ENCODE measurements around the gene GAS6. TPM values are rescaled to one million over a fixed set of nuclear protein-coding genes. Genes with fewer than 3 reads are reported as not detected.
"Not testable (repeated sequence)": the region's sequence is repeated elsewhere in the genome, so short reads cannot be mapped to it uniquely, and the experiment has no call there.

Gene GAS6
- total RNA-seq, 2 donors from 2014 or later, result 2.2 to 3.8 TPM

GRCh38 chr13:113839536-113840204 lies 24.2 kb downstream of the GAS6 start:
- Mint-ChIP-seq H3K4me3 (no peak overlapping the region), H3K27me3 (no peaks in the 10 kb centered on the region), H3K27ac (no peak overlapping the region), H3K36me3 (ENCODE audit: low read depth) (peaks cover 2% of the 10 kb centered on the region), H3K4me1 (no peaks in the 10 kb centered on the region)
- H3K9me3 ChIP-seq (ENCODE audit: control insufficient read depth, low read length, poor library complexity, severe bottlenecking), result no peaks in the 10 kb centered on the region
- no peak for DNase-seq
- ATAC-seq, result no peak

DNA sequence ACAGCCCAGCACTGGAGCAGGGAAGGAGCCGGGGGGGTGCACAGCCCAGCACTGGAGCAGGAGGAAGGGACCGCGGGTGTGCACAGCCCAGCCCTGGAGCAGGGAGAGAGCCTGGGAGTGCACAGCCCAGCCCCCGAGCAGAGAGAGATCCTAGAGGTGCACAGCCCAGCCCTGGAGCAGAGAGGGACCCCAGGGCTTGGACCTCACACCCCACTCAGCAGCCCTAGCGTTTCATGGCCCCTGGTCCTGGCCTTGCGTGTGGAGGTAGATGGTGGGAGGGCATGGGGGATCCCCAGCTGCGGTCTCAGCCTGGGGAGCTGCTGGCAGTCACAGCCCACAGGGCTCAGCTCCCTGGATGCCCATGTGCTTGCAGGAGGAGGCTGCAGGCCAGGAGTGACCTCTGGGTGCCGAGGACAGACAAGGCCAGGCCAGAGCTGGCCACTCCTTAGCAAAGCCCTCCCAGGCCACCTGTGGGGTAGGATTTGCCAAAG lies 25.1 kb downstream of the GAS6 start:
- H3K27me3 Mint-ChIP-seq, result no peaks in the 10 kb centered on the region
- ATAC-seq, result no peak
- no peaks in the 10 kb centered on the region for H3K4me1 Mint-ChIP-seq
- H3K36me3 Mint-ChIP-seq (ENCODE audit: low read depth), result no peaks in the 10 kb centered on the region
- no peaks in the 10 kb centered on the region for H3K9me3 ChIP-seq (ENCODE audit: control insufficient read depth, low read length, poor library complexity, severe bottlenecking)
- H3K27ac Mint-ChIP-seq, result no peak overlapping the region
- H3K4me3 Mint-ChIP-seq, result no peak overlapping the region
- DNase-seq, result no peak

GRCh38 chr13:113837560-113838355 lies 26.1 kb downstream of the GAS6 start:
- Mint-ChIP-seq H3K36me3 (ENCODE audit: low read depth) (no peaks in the 10 kb centered on the region), H3K27me3 (no peaks in the 10 kb centered on the region), H3K4me1 (no peaks in the 10 kb centered on the region), H3K4me3 (no peak overlapping the region), H3K27ac (no peak overlapping the region)
- no peaks in the 10 kb centered on the region for H3K9me3 ChIP-seq (ENCODE audit: control insufficient read depth, low read length, poor library complexity, severe bottlenecking)
- ATAC-seq (no peak), DNase-seq (no peak)

GRCh38 chr13:113836768-113837559 lies 26.9 kb downstream of the GAS6 start:
- H3K4me3 Mint-ChIP-seq, result no peak overlapping the region
- no peaks in the 10 kb centered on the region for H3K9me3 ChIP-seq (ENCODE audit: control insufficient read depth, low read length, poor library complexity, severe bottlenecking)
- no peaks in the 10 kb centered on the region for H3K36me3 Mint-ChIP-seq (ENCODE audit: low read depth)
- no peaks in the 10 kb centered on the region for H3K4me1 Mint-ChIP-seq
- ATAC-seq, result no peak
- no peaks in the 10 kb centered on the region for H3K27me3 Mint-ChIP-seq
- DNase-seq, result no peak
- no peak overlapping the region for H3K27ac Mint-ChIP-seq

DNA sequence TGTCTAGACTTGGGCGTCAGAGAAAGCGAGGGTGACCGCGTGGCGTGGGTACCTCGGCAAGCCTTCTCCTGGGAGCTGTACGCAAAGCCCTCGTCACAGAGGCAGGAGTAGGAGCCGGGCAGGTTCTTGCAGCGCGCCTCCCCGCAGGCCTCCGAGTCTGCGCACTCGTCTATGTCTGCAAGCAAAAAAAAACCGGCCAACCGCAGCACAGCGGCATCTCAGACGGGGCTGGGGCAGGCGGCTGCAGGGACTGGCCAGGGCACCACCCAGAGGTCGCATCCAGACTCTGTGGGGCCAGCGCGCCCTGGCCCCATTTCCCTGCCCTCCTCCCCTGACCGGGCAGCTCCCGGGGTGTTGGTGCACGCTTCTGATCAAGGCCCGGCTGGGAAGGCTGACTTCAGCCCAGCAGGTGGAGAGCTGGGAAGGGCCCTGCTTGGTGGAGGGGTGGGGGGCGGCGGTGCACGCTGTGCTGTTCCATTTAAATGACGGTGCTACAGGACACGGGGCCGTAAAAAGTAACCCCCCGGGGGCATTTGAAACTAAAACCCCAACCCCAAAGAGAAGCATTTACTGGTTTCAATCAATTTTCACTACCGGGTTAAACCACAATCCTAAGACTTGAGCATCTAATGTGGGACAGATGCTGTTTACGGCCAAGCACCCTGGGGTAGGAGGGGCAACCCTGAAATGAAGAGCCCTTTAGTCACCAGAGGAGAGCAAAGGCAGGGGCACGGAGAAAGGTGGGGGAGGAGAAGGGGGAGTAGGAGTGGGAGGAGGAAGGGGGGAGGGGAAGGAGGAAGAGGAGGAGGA lies 28.2 kb downstream of the GAS6 start:
- H3K4me1 Mint-ChIP-seq, result no peaks in the 10 kb centered on the region
- no peaks in the 10 kb centered on the region for H3K36me3 Mint-ChIP-seq (ENCODE audit: low read depth)
- H3K4me3 Mint-ChIP-seq, result no peak overlapping the region
- no peak overlapping the region for H3K27ac Mint-ChIP-seq
- no peak for DNase-seq
- H3K27me3 Mint-ChIP-seq, result no peaks in the 10 kb centered on the region
- no peak for ATAC-seq
- H3K9me3 ChIP-seq (ENCODE audit: control insufficient read depth, low read length, poor library complexity, severe bottlenecking), result no peaks in the 10 kb centered on the region

- no peaks in the 10 kb centered on the region for H3K36me3 Mint-ChIP-seq (ENCODE audit: low read depth)
Measured at GRCh38 chr13:113834496-113835200, 29.2 kb downstream of the GAS6 start.

DNA sequence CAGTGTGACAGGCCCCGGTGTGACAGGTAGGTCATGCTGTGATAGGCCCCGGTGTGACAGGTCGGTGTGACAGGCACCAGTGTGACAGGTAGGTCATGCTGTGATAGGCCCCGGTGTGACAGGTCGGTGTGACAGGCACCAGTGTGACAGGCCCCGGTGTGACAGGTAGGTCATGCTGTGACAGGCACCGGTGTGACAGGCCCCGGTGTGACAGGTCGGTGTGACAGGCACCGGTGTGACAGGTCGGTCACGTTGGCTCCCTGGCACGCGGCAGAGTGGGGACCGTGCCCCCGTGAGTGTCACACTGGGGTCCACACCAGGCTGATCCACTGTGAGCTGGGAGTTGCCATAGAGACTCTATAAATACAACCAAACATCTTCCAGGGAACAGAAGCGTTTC lies 29.9 kb downstream of the GAS6 start:
- H3K9me3 ChIP-seq (ENCODE audit: control insufficient read depth, low read length, poor library complexity, severe bottlenecking); H3K27ac Mint-ChIP-seq; ATAC-seq; H3K4me1 Mint-ChIP-seq; DNase-seq; H3K36me3 Mint-ChIP-seq (ENCODE audit: low read depth); H3K4me3 Mint-ChIP-seq; H3K27me3 Mint-ChIP-seq: not testable (repeated sequence)

More at GRCh38 chr13:113834496-113835200, 29.2 kb downstream of the GAS6 start:
- ATAC-seq, result no peak
- Mint-ChIP-seq H3K4me1 (no peaks in the 10 kb centered on the region), H3K4me3 (no peak overlapping the region), H3K27me3 (no peaks in the 10 kb centered on the region), H3K27ac (no peak overlapping the region)
- H3K9me3 ChIP-seq (ENCODE audit: control insufficient read depth, low read length, poor library complexity, severe bottlenecking), result no peaks in the 10 kb centered on the region
- no peak for DNase-seq

DNA sequence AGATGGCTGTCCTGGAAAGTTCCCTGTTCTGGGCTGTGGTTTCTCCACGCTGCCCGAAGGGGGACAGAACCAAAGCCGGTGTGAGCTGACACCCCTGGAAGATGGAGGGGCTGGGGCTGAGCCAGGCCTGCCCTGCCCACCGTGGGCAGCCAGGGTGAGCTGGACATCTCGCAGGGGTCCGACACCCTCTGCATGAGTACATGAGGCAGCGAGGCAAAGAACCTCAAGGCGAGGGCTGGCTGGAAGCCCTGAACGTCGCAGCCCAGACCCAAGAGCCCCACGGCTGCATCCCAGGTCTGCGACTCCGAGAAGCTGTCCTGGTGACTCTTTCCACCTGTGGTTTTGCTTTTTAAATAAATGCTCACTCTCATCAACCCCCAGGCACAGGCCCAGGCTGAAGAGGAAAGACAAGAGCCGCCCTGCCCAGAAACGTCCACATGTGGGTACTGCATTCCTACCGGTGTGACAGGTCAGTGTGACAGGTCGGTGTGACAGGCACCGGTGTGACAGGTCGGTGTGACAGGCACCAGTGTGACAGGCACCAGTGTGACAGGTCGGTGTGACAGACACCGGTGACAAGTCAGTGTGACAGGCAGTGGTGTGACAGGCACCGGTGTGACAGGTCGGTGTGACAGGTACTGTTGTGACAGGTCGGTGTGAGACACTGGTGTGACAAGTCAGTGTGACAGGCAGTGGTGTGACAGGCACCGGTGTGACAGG lies 30.6 kb downstream of the GAS6 start:
- DNase-seq (no peak), ATAC-seq (no peak)
- H3K27me3 Mint-ChIP-seq, result no peaks in the 10 kb centered on the region
- H3K9me3 ChIP-seq (ENCODE audit: control insufficient read depth, low read length, poor library complexity, severe bottlenecking), result no peaks in the 10 kb centered on the region
- no peak overlapping the region for H3K27ac Mint-ChIP-seq
- no peaks in the 10 kb centered on the region for H3K4me1 Mint-ChIP-seq
- H3K36me3 Mint-ChIP-seq (ENCODE audit: low read depth), result no peaks in the 10 kb centered on the region
- no peak overlapping the region for H3K4me3 Mint-ChIP-seq

DNA sequence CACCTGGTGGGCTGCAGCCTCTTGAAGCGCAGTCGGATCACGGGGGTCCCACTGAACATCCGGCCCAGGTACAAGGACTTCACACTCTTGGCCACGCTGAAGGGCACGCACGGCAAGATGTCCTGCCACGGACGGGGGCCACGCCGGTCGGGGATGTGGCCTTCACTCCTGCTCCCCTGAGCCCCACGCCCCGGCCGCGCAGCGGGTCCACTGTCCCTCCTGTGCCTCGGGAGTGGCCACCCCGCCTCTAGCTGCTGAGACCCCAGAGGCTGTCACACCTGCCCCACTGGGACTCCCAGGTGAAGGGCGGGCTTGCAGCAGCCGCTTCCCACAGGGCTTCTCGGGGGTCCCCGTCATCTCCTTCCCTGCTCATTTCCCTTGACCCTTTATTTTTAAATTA lies 31.2 kb downstream of the GAS6 start:
- H3K4me3 Mint-ChIP-seq, result no peak overlapping the region
- no peak for DNase-seq
- no peak for ATAC-seq
- no peaks in the 10 kb centered on the region for H3K9me3 ChIP-seq (ENCODE audit: control insufficient read depth, low read length, poor library complexity, severe bottlenecking)
- H3K27me3 Mint-ChIP-seq, result no peaks in the 10 kb centered on the region
- H3K4me1 Mint-ChIP-seq, result no peaks in the 10 kb centered on the region
- no peak overlapping the region for H3K27ac Mint-ChIP-seq
- H3K36me3 Mint-ChIP-seq (ENCODE audit: low read depth), result no peaks in the 10 kb centered on the region

DNA sequence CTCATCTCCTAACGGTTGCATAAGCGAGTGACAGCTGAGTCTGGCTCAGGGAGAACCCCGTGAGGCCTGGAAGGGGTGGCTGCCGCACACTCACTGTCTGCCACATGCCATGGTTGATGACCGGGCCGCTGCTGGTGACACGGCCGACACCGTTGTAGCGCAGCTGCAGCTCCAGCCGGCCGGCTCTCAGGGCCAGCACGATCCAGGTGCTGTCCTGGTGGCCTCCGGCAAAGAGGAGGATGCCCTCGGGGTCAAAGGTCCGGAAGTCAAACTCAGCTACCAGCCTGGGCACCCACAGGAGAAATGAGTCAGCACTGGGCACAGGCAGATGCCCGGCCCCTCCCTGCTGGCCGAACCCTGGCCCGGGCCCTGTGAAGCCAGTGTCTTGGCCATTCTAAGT lies 31.7 kb downstream of the GAS6 start:
- ATAC-seq (no peak), DNase-seq (no peak)
- no peak overlapping the region for H3K4me3 Mint-ChIP-seq
- no peak overlapping the region for H3K27ac Mint-ChIP-seq
- H3K36me3 Mint-ChIP-seq (ENCODE audit: low read depth), result no peaks in the 10 kb centered on the region
- H3K9me3 ChIP-seq (ENCODE audit: control insufficient read depth, low read length, poor library complexity, severe bottlenecking), result no peaks in the 10 kb centered on the region
- H3K4me1 Mint-ChIP-seq, result no peaks in the 10 kb centered on the region
- H3K27me3 Mint-ChIP-seq, result no peaks in the 10 kb centered on the region

DNA sequence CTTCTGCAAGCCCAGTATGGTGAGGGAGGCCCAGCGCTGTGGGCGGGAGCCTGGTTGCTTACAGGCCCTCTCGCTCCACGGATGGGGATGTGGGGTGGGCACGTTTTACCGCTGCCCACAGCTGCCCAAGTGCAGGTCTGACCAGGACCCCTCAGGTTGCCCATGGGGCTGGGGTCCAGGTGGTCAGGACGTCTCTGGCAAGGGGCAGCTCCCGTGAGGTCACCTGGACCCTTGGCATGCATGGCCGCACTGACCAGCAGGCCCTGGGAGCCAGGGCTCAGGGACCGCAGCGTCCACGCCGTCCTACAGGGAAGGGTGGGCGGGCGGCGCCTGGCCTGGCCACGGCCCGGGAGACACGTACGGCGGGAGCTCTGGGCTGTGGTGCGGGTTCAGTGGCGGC lies 32.8 kb downstream of the GAS6 start:
- no peak overlapping the region for H3K27ac Mint-ChIP-seq
- H3K9me3 ChIP-seq (ENCODE audit: control insufficient read depth, low read length, poor library complexity, severe bottlenecking), result no peaks in the 10 kb centered on the region
- H3K36me3 Mint-ChIP-seq (ENCODE audit: low read depth), result no peaks in the 10 kb centered on the region
- H3K4me3 Mint-ChIP-seq, result no peak overlapping the region
- ATAC-seq, result no peak
- DNase-seq, result no peak
- no peaks in the 10 kb centered on the region for H3K4me1 Mint-ChIP-seq
- no peaks in the 10 kb centered on the region for H3K27me3 Mint-ChIP-seq

DNA sequence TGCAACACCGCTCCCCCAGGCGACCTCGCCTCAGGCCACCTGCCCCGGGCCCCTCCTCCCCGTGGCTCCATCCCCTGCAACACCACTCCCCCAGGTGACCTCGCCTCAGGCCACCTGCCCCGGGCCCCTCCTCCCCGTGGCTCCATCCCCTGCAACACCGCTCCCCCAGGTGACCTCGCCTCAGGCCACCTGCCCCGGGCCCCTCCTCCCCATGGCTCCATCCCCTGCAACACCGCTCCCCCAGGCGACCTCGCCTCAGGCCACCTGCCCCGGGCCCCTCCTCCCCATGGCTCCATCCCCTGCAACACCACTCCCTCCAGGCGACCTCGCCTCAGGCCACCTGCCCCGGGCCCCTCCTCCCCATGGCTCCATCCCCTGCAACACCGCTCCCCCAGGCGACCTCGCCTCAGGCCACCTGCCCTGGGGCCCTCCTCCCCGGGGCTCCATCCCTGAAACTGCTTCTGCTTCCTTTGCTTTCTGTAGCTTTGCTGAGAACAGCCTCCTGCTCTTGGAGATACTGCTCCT lies 33.4 kb downstream of the GAS6 start:
- not testable (repeated sequence) for H3K27ac Mint-ChIP-seq; H3K27me3 Mint-ChIP-seq; H3K36me3 Mint-ChIP-seq (ENCODE audit: low read depth); DNase-seq; H3K4me3 Mint-ChIP-seq; ATAC-seq; H3K9me3 ChIP-seq (ENCODE audit: control insufficient read depth, low read length, poor library complexity, severe bottlenecking); H3K4me1 Mint-ChIP-seq
